H1 (cell line): ENCODE data around the gene OPCML. TPM values are rescaled to one million over a fixed set of nuclear protein-coding genes. Genes with fewer than 3 reads are reported as not detected.

Experiments used
- CTCF ChIA-PET: fragments of 300-600 bp; sonication (Branson Sonifier 250); formaldehyde crosslinking; loops from one replicate; lab custom pipeline; 2021; ENCODE audit not compliant: partially characterized antibody; lab: Charles Lee
- POLR2A ChIA-PET: fragments of 300-600 bp; sonication (Branson Sonifier 250); formaldehyde crosslinking; loops from one replicate; lab custom pipeline; 2021; ENCODE audit warnings: inconsistent platforms; ENCODE audit not compliant: partially characterized antibody; lab: Charles Lee
- DNase-seq, 2 experiments: peaks; one replicate each; pipeline versions ENCODE4 v3.0.0 to v3.0.0-alpha.2; 2010 to 2022; ENCODE audit warnings: low spot score in 2 of 2, low read depth in 1 of 2, mixed read lengths in 1 of 2
- FAIRE-seq: peaks from 2 replicates; lab custom pipeline; 2011; peaks lifted over from hg19 to GRCh38; lab: Jason Lieb, UNC
- H2AFZ ChIP-seq: 2 replicates; pipeline ENCODE4 v1.8.1; 2012; ENCODE audit warnings: low read length, inconsistent platforms
- H2AK5ac ChIP-seq: 2 replicates; pipeline ENCODE4 v1.6.1; 2013; ENCODE audit warnings: low read depth, low read length
- H2BK120ac ChIP-seq: replicated peaks from 2 replicates; pipeline ENCODE3; 2013; ENCODE audit warnings: low read depth, low read length, inconsistent platforms
- H2BK12ac ChIP-seq: 2 replicates; pipeline ENCODE4 v1.6.1; 2013; ENCODE audit warnings: low read depth, low read length
- H2BK15ac ChIP-seq: 2 replicates; pipeline ENCODE4 v1.6.1; 2013; ENCODE audit warnings: low read length
- H2BK20ac ChIP-seq: 2 replicates; pipeline ENCODE4 v1.6.1; 2013; ENCODE audit warnings: low read length
- H2BK5ac ChIP-seq: 2 replicates; pipeline ENCODE4 v1.6.1; 2013; ENCODE audit warnings: low read depth, low read length
- H3K14ac ChIP-seq: 2 replicates; pipeline ENCODE4 v1.6.1; 2013; ENCODE audit warnings: inconsistent platforms; ENCODE audit not compliant: insufficient read length
- H3K18ac ChIP-seq: 2 replicates; pipeline ENCODE4 v1.6.1; 2013; ENCODE audit warnings: low read length; ENCODE audit errors: extremely low read depth
- H3K23ac ChIP-seq: 2 replicates; pipeline ENCODE4 v1.6.1; 2013; ENCODE audit warnings: inconsistent platforms; ENCODE audit not compliant: insufficient read length
- H3K23me2 ChIP-seq: 2 replicates; pipeline ENCODE4 v1.6.1; 2013; ENCODE audit warnings: low read depth, low read length
- H3K27ac ChIP-seq: 2 replicates; pipeline ENCODE4 v1.6.1; 2011; ENCODE audit warnings: low read depth, low read length, inconsistent platforms
- H3K27me3 ChIP-seq, 4 experiments: replicated peaks in 1 of 4; 1 replicate in 1 of 4; 2 replicates in 3 of 4; pipeline versions ENCODE4 v1.6.1 to v1.8.1; 2011 to 2013; ENCODE audit warnings: low read length in 3 of 4, mild to moderate bottlenecking in 3 of 4, inconsistent platforms in 2 of 4, mixed read lengths in 2 of 4, moderate library complexity in 1 of 4; ENCODE audit not compliant: control insufficient read depth in 3 of 4, insufficient read depth in 3 of 4; ENCODE audit errors: extremely low read depth in 1 of 4
- H3K36me3 ChIP-seq, 4 experiments: 2 replicates each; pipeline versions ENCODE4 v1.6.1 to v1.8.1; 2011 to 2013; ENCODE audit warnings: mild to moderate bottlenecking in 4 of 4, low read length in 3 of 4, moderate library complexity in 2 of 4, control low read depth in 1 of 4, inconsistent platforms in 1 of 4; ENCODE audit not compliant: insufficient read depth in 4 of 4, control insufficient read depth in 2 of 4
- H3K4ac ChIP-seq: replicated peaks from 2 replicates; pipeline ENCODE3; 2013; ENCODE audit warnings: low read length, low read depth, mixed read lengths, inconsistent platforms; ENCODE audit not compliant: insufficient read length
- H3K4me1 ChIP-seq, 4 experiments: replicated peaks in 1 of 4; 1 replicate in 1 of 4; 2 replicates in 3 of 4; pipeline versions ENCODE4 v1.6.1 to v1.8.1; 2011 to 2013; ENCODE audit warnings: low read length in 3 of 4, inconsistent platforms in 2 of 4, mixed read lengths in 1 of 4; ENCODE audit not compliant: insufficient read depth in 4 of 4, control insufficient read depth in 3 of 4
- H3K4me2 ChIP-seq, 2 experiments: 2 replicates each; pipeline versions ENCODE4 v1.6.1 to v1.8.1; 2011 to 2013; ENCODE audit warnings: low read depth in 2 of 2, low read length in 2 of 2, control low read depth in 1 of 2, inconsistent platforms in 1 of 2, mild to moderate bottlenecking in 1 of 2; ENCODE audit not compliant: insufficient read depth in 1 of 2
- H3K4me3 ChIP-seq, 4 experiments: fragments of 200-600, 300-600 bp in 1 of 4; sonication (generic), shearing (Covaris generic), sonication (Bioruptor Twin) in 1 of 4; 2 replicates each; pipeline versions ENCODE4 v1.5.1 to v1.8.1; 2011 to 2016; ENCODE audit warnings: low read length in 4 of 4, low read depth in 3 of 4, control low read depth in 2 of 4, inconsistent platforms in 2 of 4, mild to moderate bottlenecking in 2 of 4, mixed read lengths in 1 of 4, moderate library complexity in 1 of 4; ENCODE audit not compliant: insufficient read depth in 2 of 4; ENCODE audit errors: extremely low read depth in 1 of 4
- H3K56ac ChIP-seq: replicated peaks from 2 replicates; pipeline ENCODE3; 2013; ENCODE audit warnings: low read depth, mild to moderate bottlenecking, mixed read lengths, low read length, inconsistent platforms; ENCODE audit not compliant: insufficient read length
- H3K79me1 ChIP-seq: 2 replicates; pipeline ENCODE4 v1.6.1; 2013; ENCODE audit warnings: low read depth, low read length, control low read depth
- H3K79me2 ChIP-seq, 2 experiments: 2 replicates each; pipeline versions ENCODE4 v1.6.1 to v1.8.1; 2012 to 2013; ENCODE audit warnings: low read length in 2 of 2, mild to moderate bottlenecking in 2 of 2, inconsistent platforms in 1 of 2; ENCODE audit not compliant: insufficient read depth in 2 of 2, control insufficient read depth in 1 of 2
- H3K9ac ChIP-seq, 4 experiments: replicated peaks in 1 of 4; 1 replicate in 1 of 4; 2 replicates in 3 of 4; pipeline versions ENCODE4 v1.6.1 to v1.8.1; 2011 to 2013; ENCODE audit warnings: low read depth in 3 of 4, low read length in 3 of 4, control low read depth in 2 of 4, mild to moderate bottlenecking in 2 of 4, moderate library complexity in 2 of 4, inconsistent platforms in 1 of 4; ENCODE audit errors: extremely low read depth in 1 of 4
- H3K9me3 ChIP-seq, 2 experiments: 2 replicates each; pipeline versions ENCODE4 v1.6.1 to v1.8.1; 2012 to 2013; ENCODE audit warnings: mild to moderate bottlenecking in 2 of 2, moderate library complexity in 2 of 2, control low read depth in 1 of 2, inconsistent platforms in 1 of 2, low read depth in 1 of 2, low read length in 1 of 2, mixed read lengths in 1 of 2; ENCODE audit not compliant: insufficient read depth in 2 of 2
- H4K20me1 ChIP-seq, 2 experiments: replicated peaks in 1 of 2; 2 replicates each; pipeline versions ENCODE3 to v1.8.1; 2011 to 2013; ENCODE audit warnings: inconsistent platforms in 2 of 2, low read length in 2 of 2, mild to moderate bottlenecking in 1 of 2; ENCODE audit not compliant: insufficient read depth in 2 of 2, control insufficient read depth in 1 of 2
- H4K5ac ChIP-seq: 2 replicates; pipeline ENCODE4 v1.6.1; 2013; ENCODE audit warnings: low read length, low read depth, mixed read lengths, inconsistent platforms; ENCODE audit not compliant: insufficient read length
- H4K8ac ChIP-seq: 2 replicates; pipeline ENCODE4 v1.8.0; 2013; ENCODE audit warnings: mild to moderate bottlenecking, moderate library complexity, low read length, inconsistent platforms; ENCODE audit not compliant: insufficient read depth; ENCODE audit errors: extremely low read depth
- H4K91ac ChIP-seq: replicated peaks from 2 replicates; pipeline ENCODE3; 2013; ENCODE audit warnings: low read length, mixed read lengths, inconsistent platforms; ENCODE audit not compliant: insufficient read length
- BRCA1 ChIP-seq: IDR thresholded peaks from 2 replicates; pipeline ENCODE4 v1.6.1; 2012; ENCODE audit warnings: low read depth, low read length, improper control_type of control experiment
- E2F6 ChIP-seq: IDR thresholded peaks from 2 replicates; pipeline ENCODE4 v1.6.1; 2012; ENCODE audit warnings: inconsistent platforms
- GABPA ChIP-seq: IDR thresholded peaks from 2 replicates; pipeline ENCODE4 v1.6.1; 2011; ENCODE audit warnings: mild to moderate bottlenecking, low read length, moderate library complexity, borderline replicate concordance; ENCODE audit not compliant: insufficient read depth
- HDAC2 ChIP-seq, 2 experiments: fragments of 300-600 bp in 1 of 2; sonication (generic) in 1 of 2; IDR thresholded peaks; 2 replicates each; pipeline ENCODE4 v1.6.1; 2011 to 2012; ENCODE audit warnings: low read depth in 2 of 2, low read length in 2 of 2, mild to moderate bottlenecking in 2 of 2, moderate library complexity in 2 of 2, borderline replicate concordance in 1 of 2, inconsistent platforms in 1 of 2
- KDM5A ChIP-seq: fragments of 200-600 bp; IDR thresholded peaks from 2 replicates; pipeline ENCODE4 v1.7.1; 2012; ENCODE audit warnings: mild to moderate bottlenecking, low read length, inconsistent platforms, mixed read lengths
- POLR2A ChIP-seq, 2 experiments: IDR thresholded peaks; 1 replicate in 1 of 2; 2 replicates in 1 of 2; pipeline ENCODE4 v1.6.1; 2011; ENCODE audit warnings: low read depth in 2 of 2, low read length in 2 of 2, mild to moderate bottlenecking in 2 of 2; ENCODE audit errors: control extremely low read depth in 1 of 2
- RAD21 ChIP-seq, 2 experiments: IDR thresholded peaks in 1 of 2; conservative IDR thresholded peaks in 1 of 2; 2 replicates each; pipeline ENCODE4 v1.6.1; 2011; ENCODE audit warnings: low read depth in 2 of 2, low read length in 2 of 2, improper control_type of control experiment in 1 of 2, inconsistent platforms in 1 of 2, mild to moderate bottlenecking in 1 of 2, moderate library complexity in 1 of 2
- TAF7 ChIP-seq: optimal IDR thresholded peaks from 2 replicates; pipeline ENCODE3; 2011; ENCODE audit warnings: low read depth, mild to moderate bottlenecking, inconsistent platforms, low read length, moderate library complexity, borderline replicate concordance
- WGBS, 2 experiments: shearing (Covaris generic) in 1 of 2; methylation state at CpG; one replicate each; pipeline versions ENCODE4 v1.1.6 to v1.1.7; 2013 to 2015; ENCODE audit warnings: low lambda C conversion rate in 2 of 2, mixed read lengths in 2 of 2, inconsistent platforms in 1 of 2, low coverage in 1 of 2, missing lambda C conversion rate in 1 of 2; ENCODE audit not compliant: insufficient replicate concordance in 2 of 2, insufficient coverage in 1 of 2, insufficient read length in 1 of 2; ENCODE audit errors: extremely low coverage in 1 of 2, missing lambda C conversion rate in 1 of 2; 5-methylcytosine and 5-hydroxymethylcytosine counted together
- polyA plus RNA-seq, 7 experiments: library from polyadenylated mRNA; depleted of rRNA in 3 of 7; stranded (reverse) in 5 of 7; unstranded in 2 of 7; fragments of >200 nt in 5 of 7; fragments of 200-250 nt in 2 of 7; gene quantifications; 1 replicate in 5 of 7; 2 replicates in 1 of 7; 4 replicates in 1 of 7; pipeline versions ENCODE4 v1.2.1 to v1.2.3, GENCODE V29; 2011 to 2013; ENCODE audit warnings: missing spikeins in 2 of 7, mixed read lengths in 2 of 7
- total RNA-seq: library from RNA; stranded (reverse); fragmentation: NEBNext Ultra II Directional; extraction: Animal tissue kit (Norgen Biotek cat#: 25700); gene quantifications from 2 replicates; pipeline ENCODE4 v1.2.1, GENCODE V29; 2021
- TF ChIP-seq, protein P1 (sequence below): IDR thresholded peaks from 2 replicates; pipeline ENCODE4 v1.6.1; 2012; ENCODE audit warnings: inconsistent platforms

OPCML gene
- total and polyA plus RNA-seq, 2 of the 8 experiments (the other 6 are each of a cell fraction or from before 2014, with no cell fraction given) = 2.3 to 3.1 TPM

DNA sequence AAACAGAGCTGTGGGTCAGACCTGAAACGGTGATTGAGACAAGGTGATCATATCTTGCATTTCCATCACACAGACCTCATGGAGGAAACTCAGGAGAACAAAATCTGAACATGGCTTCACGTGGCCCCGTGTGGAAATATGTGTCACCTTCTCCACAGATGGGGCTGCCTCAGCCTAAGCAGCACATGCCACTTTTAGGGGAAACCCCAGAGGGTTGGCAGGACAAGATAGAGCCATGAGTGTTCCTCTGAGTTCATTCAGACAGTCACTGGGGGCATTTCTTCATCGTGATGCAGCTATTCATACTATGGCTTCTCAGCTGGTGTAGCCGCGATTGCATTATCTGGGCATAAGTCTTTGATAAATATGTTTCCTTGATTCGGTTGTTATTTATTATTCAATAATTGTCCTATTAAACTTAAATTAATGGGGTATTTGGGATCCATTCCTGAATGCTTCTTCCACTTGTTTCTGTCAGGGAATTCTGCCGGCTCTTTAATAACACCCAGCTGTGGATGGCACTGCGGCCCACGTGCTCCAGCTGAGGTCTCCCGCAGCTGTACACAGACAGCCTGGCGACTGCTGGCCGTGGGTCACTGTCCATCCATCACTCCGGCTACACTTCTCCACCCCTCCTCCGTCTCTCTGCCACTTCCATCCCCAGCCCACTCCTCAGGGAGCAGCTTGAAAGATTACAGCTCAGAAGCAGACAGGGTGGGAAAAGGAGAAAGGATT lies 485.1 kb downstream of the OPCML start:
- no peak overlapping the region for H3K27ac ChIP-seq
- H4K5ac ChIP-seq = no peak overlapping the region

More for the DNA sequence above, 485.1 kb downstream of the OPCML start:
- Histone ChIP-seq H2BK5ac (no peak overlapping the region), H3K79me1 (no peaks in the 10 kb centered on the region), H3K9me3 (no peaks in the 10 kb centered on the region), H2BK20ac (no peak overlapping the region), H2AK5ac (no peak overlapping the region), H3K27me3 (no peaks in the 10 kb centered on the region), H3K23me2 (no peaks in the 10 kb centered on the region), H2AFZ (no peak overlapping the region), H2BK15ac (no peak overlapping the region), H3K18ac (no peak overlapping the region), H2BK12ac (no peak overlapping the region), H3K56ac (no peak overlapping the region), H4K8ac (no peak overlapping the region), H3K4ac (no peak overlapping the region), H3K23ac (no peak overlapping the region), H3K4me1 (peaks cover 2 to 9% (median 5%) of the 10 kb centered on the region in 4 experiments; a peak in 5 of 7 replicates), H3K4me2 (no peak overlapping the region), H4K91ac (no peak overlapping the region), H3K79me2 (no peaks in the 10 kb centered on the region), H3K9ac (no peak overlapping the region), H4K20me1 (no peaks in the 10 kb centered on the region), H3K36me3 (no peaks in the 10 kb centered on the region), H3K4me3 (no peak overlapping the region), H2BK120ac (no peak overlapping the region), H3K14ac (no peak overlapping the region)
- no peak for DNase-seq
- TF ChIP-seq RAD21 (IDR thresholded peaks at IDR 0.05 in 1 of 2, conservative IDR thresholded peaks at IDR 0.05 in 1 of 2; ENCODE audit: low read depth in 2 of 2, low read length in 2 of 2) (no peak), HDAC2 (IDR thresholded peaks at IDR 0.05; ENCODE audit: borderline replicate concordance in 1 of 2, low read depth in 2 of 2, low read length in 2 of 2) (no peak), GABPA (no peak), TAF7 (no peak), POLR2A (IDR thresholded peaks at IDR 0.05; ENCODE audit: control extremely low read depth in 1 of 2, low read depth in 2 of 2, low read length in 2 of 2) (no peak), KDM5A (no peak), BRCA1 (no peak), E2F6 (no peak)
- TF ChIP-seq, protein P1, sequence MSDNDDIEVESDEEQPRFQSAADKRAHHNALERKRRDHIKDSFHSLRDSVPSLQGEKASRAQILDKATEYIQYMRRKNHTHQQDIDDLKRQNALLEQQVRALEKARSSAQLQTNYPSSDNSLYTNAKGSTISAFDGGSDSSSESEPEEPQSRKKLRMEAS = no peak
- POLR2A ChIA-PET = no interaction called here
- WGBS, 2 experiments = 91% methylated on average over 15 of the region's 15 CpGs; no CpG with 5 or more reads in 1 of the 2 experiments
- CTCF ChIA-PET = interaction anchor here (0.6 to 2.9 kb wide), 4 partner anchors 11 to 342 kb away, joined by 3 to 18 read pairs (median 4); no protein-coding TSS in a partner anchor
- no peak for FAIRE-seq
